GM19395 (cell line): Measurements from ENCODE around the gene IFT81.
"Not testable (repeated sequence)": the region's sequence is repeated elsewhere in the genome, so short reads cannot be mapped to it uniquely, and the experiment has no call there.

Experiments used
- ATAC-seq: cut with Tn5 transposase; IDR thresholded peaks from one replicate; pipeline ENCODE4 v1.9.1; 2021; ENCODE audit warnings: mild to moderate bottlenecking, moderate library complexity; ENCODE audit not compliant: unreplicated experiment

The IFT81 gene

DNA sequence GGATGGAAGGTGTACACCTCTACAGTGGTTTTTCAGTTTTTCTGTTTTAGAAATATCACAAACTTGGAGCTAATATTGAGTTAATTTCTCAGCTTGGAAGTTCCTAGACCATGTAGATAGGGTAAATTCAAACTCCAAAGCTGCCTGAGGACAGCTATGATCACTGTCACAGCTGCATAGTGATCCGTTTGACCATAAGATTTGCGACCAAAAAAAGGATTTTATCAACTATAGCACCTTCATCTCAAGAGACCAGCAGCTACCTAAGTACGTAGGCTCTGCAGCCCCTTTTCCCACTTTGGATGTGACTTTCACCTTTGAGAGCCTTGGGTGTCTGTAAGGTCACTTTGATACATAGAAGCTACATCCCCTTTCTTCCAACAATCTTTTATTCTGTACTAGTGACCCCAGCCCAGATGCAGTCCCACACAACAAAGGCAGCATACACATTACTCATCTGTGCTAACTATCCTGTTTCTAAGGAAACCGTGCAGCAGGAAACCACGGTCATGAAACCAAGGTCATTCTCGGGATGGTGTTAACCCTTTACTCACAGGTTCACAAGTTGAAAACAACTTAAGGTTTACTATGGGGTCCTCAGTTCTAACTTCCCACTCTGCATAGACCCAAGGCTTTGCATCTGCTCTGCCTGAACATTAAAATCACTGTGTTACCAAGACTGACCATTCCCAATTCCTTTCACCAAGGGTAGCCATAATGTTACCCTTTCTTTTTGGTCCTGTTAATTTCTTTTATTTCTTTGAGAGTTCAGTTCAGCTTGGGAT lies 75.4 kb downstream of the IFT81 start:
- no peak for ATAC-seq

GRCh38 chr12:110200124-110200417 lies 75.9 kb downstream of the IFT81 start:
- ATAC-seq: no peak

GRCh38 chr12:110201995-110202394 lies 77.8 kb downstream of the IFT81 start:
- ATAC-seq: no peak

DNA sequence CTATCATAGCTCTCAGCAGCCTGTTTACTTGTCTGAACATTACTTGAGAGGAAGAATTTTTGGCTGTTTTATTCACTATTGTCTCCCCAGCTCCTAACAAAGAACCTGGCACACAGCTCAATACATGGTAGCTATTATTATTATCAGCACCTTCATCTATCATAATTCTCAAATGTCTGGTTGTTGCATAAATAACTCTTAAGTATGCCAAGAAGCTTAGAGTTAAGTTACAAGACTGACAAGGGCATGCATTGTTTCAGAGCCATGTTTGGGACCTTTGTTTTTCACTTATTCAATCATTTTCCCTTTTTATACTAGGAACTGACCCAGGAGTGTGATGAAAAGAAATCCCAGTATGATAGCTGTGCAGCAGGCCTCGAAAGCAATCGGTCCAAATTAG lies 79.4 kb downstream of the IFT81 start:
- ATAC-seq: no peak

DNA sequence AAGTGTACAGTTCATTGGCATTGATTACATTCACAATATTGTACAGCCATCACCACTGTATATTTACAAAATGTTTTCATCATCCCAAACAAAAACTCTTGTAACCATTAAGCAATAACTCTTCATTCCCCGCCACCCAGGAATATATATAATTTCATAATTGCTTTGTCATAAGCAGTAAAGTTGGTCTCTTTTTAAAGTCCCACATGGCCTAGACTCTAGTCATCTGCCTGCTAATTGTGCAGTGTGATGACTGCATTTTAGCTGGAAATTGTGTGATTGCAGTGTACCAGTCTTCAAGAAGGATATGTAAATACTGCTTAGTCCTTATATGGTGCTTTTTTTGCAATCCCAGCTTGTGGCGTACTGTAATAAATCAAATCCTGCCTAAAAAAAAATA lies 81.8 kb downstream of the IFT81 start:
- no peak for ATAC-seq

GRCh38 chr12:110211639-110212536 lies 87.7 kb downstream of the IFT81 start:
- not testable (repeated sequence) for ATAC-seq

DNA sequence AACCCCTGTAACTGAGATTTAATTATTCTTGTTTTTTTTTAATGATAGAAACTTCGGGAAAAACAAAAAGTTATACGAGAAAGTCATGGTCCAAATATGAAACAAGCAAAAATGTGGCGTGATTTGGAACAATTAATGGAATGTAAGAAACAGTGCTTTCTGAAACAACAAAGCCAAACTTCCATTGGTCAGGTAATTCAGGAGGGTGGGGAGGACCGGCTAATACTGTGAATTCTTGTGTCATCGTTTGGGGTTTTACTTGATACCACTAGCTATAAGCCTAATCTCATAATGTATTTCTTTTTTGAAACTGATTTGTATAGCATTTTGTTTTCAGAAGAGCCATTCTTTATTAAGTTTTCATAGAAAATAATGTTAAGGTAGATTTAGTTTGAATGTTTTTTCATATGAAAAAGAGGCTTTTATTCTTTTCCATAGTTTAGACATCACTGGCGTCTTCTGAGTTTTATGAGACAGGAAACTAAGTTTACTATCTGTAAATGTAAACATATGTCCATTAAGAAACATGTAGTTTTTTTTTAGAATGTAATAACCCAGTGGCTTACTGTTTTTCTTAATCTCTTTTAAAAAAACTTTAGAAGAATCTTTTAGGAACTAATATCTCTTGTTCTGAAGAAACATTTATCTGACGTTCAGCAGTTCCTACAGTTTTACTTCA lies 94.0 kb downstream of the IFT81 start:
- ATAC-seq: no peak

GRCh38 chr12:110222027-110222426 lies 97.9 kb downstream of the IFT81 start:
- no peak for ATAC-seq

DNA sequence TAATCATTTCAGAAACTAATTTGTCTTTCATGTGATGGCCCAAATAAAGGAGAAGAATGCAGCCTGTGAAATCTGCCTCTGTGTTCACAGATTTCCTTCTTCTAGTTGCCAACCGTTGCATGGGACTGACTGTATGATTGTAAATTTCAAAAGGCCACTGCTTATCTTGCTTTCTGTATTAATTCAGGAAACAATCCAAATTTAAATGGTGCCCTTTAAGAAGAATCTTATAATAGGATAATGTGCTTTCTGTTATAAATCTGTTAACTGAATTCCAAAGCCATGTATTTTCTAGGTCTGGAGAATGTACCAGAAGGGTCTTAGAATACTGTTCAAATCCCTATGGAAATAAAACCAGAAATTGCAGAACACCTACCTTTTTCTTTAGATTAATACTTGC lies 98.3 kb downstream of the IFT81 start:
- no peak for ATAC-seq

DNA sequence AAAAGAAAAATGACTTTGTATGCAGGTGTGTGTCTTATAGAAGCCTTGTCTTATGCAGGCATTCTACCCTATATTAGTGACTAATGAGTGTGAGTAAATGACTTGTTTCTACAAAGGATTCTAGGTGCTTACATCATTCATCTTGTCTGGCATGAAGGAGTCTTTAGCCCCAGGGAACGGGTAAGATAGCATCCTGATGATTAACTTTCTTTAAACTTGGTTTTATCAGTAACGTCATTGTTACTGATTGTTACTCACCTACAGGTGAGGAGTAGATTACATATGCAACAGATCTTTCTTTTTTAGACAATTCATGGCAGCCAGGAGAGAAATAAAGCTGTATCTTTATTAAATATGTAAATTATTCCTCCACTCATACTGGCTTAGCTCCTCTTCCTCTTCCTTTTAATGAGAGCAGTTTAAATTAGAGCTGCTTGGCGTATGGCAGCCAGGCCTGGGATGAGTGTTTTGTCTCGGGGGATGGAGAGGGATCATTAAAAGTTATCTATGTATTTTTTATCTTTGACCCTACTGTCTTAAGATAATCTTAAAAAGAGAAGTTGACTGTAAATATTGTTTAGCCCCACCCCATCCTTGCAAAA lies 99.7 kb downstream of the IFT81 start:
- no peak for ATAC-seq

GRCh38 chr12:110224379-110225304 lies 100.5 kb downstream of the IFT81 start:
- no peak for ATAC-seq

DNA sequence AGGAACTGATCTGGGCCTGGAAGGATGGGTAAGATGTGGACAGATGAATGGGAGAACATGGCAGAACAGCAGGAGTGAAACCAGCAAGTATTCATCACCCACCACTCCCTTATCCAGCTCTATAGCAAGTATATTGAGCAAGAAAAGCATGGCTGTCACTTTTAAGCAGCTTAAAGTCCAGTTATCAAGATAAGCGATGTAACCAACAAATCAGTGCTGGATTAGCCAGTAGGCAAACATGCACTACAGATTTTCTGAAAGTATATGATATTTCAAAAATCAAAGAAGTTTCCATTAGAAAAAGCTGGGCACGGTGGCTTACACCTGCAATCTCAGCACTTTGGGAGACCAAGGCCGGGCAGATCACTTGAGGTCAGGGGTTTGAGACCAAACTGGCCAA lies 103.0 kb downstream of the IFT81 start:
- no peak for ATAC-seq

DNA sequence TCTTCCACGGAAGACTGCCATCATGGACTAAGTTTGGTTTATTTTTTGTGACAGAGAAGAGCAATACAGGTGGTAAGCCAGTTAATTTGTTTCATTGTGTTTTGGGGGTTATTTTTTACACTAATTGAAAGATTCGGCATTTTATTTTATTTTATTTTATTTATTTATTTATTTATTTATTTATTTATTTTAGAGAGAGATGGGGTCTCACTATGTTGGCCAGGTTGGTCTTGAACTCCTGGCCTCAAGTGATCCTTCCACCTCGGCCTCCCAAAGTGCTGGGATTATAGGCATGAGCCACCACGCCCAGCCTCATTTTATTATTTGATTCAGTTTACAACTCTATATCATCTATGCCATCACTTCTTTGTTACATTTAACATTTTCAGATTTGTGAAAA lies 104.2 kb downstream of the IFT81 start:
- not testable (repeated sequence) for ATAC-seq

DNA sequence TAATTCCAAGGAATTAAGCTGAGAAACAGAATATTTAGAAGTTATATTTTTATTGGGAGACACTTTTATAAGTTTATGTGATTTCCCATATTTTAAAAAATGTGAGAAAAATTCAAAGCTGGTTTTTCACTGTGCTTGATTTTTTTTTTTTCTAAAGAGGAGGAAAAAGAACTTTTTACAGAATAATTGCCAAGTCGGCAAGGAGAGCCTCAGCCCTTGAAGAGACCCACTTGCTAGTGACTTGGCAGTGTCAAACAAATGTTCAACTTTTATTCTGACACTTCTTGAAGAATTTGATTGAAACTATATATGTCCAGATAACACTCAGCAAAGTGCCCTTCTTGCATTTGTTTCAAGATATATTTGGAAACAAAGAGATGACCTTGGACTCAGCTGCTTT lies 104.6 kb downstream of the IFT81 start:
- ATAC-seq: no peak

DNA sequence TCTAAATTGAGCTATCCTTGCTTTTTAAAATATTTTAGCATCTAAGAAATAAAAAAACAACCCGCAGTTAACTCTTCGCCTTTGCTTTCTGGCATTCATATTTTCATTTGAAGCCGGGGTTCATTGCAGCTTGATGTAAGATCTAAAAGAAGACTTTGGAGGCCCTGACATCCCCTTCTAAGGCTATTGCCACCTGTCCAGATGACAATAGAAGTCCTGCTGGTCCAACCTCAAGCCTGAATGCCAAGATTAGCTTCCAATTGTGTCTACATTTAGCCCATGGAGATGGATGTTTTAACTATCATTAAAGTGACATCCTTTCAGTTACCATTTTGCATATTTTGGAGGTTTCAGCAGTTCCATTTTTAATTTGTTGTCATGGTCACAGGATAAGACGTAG lies 105.3 kb downstream of the IFT81 start:
- ATAC-seq: no peak

DNA sequence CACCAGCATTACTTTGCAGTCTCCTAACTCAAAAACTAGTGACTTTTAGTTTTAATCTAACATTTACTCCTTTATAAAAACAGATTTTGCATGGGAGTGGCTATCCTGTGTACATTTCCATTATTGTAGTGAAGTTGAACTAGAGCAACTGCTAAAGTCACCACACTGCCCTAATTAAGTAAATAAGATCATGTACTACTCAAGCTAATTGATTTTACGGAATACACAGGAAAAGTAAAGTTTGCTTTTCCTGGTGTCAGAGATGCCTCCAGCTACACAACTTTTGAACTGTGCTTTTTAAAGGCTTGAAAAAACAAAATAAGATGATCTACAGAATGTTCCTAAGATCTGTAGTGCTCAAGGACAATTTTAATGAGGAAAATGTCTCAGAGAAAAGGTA lies 106.5 kb downstream of the IFT81 start:
- ATAC-seq: no peak

DNA sequence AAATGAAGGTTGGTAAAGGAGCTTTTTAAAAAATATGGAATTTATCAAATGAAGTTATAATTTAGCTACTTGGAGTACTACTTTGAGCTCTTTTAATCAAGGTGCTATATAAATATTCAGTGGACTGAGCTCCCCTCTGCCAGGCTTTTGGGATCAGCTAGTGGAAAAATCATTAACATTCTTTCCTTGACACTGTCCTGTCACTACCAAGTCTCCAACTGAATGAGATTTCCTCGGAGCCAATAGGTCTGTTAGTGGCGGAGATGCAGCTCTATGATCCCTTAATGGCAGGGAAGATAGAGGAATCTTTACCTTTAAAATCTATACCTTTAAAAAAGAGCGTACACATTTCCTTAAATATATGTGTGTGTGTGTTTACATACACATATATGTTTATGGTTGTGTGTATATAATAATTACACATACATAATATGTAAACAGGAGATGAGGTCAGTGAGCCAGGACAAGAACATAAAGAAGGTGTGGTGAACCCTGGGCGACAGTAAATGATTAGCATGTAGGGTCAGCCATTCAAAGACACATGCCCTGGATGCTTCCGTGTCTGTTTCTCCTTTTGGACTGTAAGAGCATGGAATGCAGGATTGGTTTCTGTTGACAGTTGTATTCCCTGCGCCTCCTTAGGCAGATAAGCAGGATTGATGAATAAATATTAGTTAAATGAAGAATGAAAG lies 109.2 kb downstream of the IFT81 start:
- ATAC-seq: no peak

DNA sequence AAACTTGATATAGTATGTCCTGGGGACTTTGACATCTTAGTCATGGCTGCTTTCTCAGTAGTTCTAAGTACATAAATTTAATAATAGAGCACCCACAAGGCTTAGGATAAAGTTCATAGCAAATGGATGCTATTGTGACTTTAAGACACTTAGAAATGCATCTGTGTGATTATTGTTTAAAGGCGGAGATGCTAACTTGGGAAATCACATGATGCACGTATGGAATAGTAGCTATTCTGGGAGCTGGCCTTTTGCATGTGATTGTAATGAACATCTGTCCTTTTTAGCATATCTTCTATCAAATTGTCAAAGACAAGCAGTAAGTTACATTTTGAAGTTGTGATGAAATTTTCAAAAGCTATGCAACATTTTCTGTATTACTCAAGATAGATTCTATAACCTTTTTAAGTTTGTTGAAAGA lies 110.2 kb downstream of the IFT81 start:
- no peak for ATAC-seq

GRCh38 chr12:110234755-110235154 lies 110.6 kb downstream of the IFT81 start:
- no peak for ATAC-seq

- no peak for ATAC-seq
Observed at GRCh38 chr12:110235383-110235782, 111.2 kb downstream of the IFT81 start.
